Type B pancreatic cell (in vitro differentiated cells): ENCODE results near the gene CEP112. TPM values are rescaled to one million over a fixed set of nuclear protein-coding genes. Genes with fewer than 3 reads are reported as not detected.
"Not testable (repeated sequence)": the region's sequence is repeated elsewhere in the genome, so short reads cannot be mapped to it uniquely, and the experiment has no call there.

Experiments
- DNase-seq: peaks from one replicate; pipeline ENCODE4 v3.0.0; 2021; ENCODE audit warnings: mixed read lengths; ENCODE audit not compliant: unreplicated experiment; ENCODE audit errors: extremely low spot score
- H3K27ac Mint-ChIP-seq: 2 replicates; pipeline ENCODE4 v1.8.0; 2021; ENCODE audit warnings: mild to moderate bottlenecking, mixed read lengths
- H3K27me3 Mint-ChIP-seq: 2 replicates; pipeline ENCODE4 v1.8.0; 2021; ENCODE audit warnings: mixed read lengths
- H3K36me3 Mint-ChIP-seq: 2 replicates; pipeline ENCODE4 v1.8.0; 2021; ENCODE audit warnings: mixed read lengths
- H3K4me1 Mint-ChIP-seq: one replicate; pipeline ENCODE4 v1.8.0; 2021; ENCODE audit warnings: mixed read lengths; ENCODE audit not compliant: unreplicated experiment
- H3K4me3 Mint-ChIP-seq: 2 replicates; pipeline ENCODE4 v1.8.0; 2021; ENCODE audit warnings: mild to moderate bottlenecking, mixed read lengths
- H3K9me3 Mint-ChIP-seq: 2 replicates; pipeline ENCODE4 v1.8.0; 2021; ENCODE audit warnings: mixed read lengths
- total RNA-seq: library from RNA; stranded (reverse); gene quantifications from 2 replicates; pipeline ENCODE4 v1.2.1, GENCODE V29; 2021; ENCODE audit warnings: low replicate concordance
- TF ChIP-seq, protein P1 (sequence below): fragments of 200-600 bp; sonication (generic); conservative IDR thresholded peaks from 2 replicates; pipeline ENCODE4 v1.5.0; 2021; ENCODE audit warnings: antibody characterized with exemption, mild to moderate bottlenecking

Gene CEP112
- total RNA-seq, 1 donor from 2014 or later = 18.0 TPM

DNA sequence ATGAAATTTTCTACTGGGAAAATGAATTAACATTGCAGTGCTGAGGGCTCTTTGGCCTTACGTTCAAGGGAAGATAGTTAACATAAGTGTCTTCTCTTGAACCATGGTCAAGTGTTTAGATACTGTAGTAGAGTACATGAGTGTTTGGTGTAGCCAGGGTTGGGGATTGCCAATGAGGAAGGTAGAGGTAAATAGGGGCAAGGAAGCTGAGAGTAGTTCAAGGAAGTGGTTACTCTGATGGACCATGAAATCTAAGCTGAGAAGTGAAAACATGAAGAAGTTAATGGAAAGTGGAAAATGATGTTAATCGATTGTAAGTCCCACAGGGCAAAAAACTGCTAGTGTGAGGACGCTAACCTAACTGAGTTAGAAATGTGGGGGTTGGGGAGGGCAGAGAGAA is 380.9 kb downstream of the CEP112 start:
- no peak overlapping the region for H3K4me3 Mint-ChIP-seq
- TF ChIP-seq, protein P1, sequence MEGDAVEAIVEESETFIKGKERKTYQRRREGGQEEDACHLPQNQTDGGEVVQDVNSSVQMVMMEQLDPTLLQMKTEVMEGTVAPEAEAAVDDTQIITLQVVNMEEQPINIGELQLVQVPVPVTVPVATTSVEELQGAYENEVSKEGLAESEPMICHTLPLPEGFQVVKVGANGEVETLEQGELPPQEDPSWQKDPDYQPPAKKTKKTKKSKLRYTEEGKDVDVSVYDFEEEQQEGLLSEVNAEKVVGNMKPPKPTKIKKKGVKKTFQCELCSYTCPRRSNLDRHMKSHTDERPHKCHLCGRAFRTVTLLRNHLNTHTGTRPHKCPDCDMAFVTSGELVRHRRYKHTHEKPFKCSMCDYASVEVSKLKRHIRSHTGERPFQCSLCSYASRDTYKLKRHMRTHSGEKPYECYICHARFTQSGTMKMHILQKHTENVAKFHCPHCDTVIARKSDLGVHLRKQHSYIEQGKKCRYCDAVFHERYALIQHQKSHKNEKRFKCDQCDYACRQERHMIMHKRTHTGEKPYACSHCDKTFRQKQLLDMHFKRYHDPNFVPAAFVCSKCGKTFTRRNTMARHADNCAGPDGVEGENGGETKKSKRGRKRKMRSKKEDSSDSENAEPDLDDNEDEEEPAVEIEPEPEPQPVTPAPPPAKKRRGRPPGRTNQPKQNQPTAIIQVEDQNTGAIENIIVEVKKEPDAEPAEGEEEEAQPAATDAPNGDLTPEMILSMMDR = no peak
- no peak overlapping the region for H3K27ac Mint-ChIP-seq
- peaks cover 16% of the 10 kb centered on the region for H3K36me3 Mint-ChIP-seq
- DNase-seq = no peak
- no peaks in the 10 kb centered on the region for H3K27me3 Mint-ChIP-seq
- H3K4me1 Mint-ChIP-seq = no peaks in the 10 kb centered on the region
- H3K9me3 Mint-ChIP-seq = peaks cover 16% of the 10 kb centered on the region

DNA sequence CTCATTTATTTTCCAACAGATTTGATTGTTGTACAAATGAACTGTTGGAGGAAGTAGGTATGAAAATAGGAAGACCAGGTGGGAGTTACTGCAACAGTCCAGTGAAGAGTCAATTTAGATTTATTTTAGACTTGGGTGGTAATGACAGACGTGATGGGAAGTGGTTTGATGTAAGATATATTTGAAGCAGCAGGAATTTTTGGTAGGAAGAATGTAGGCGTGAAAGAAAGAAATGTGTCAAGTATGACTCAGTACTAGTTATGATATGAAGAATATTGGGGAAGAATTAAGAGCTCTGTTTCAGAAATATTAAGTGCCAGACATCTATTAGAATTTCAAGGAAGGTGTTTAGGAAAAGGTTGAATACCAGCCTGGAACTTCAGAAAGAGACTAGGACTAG is 382.6 kb downstream of the CEP112 start:
- Mint-ChIP-seq H3K9me3 (peaks cover 16% of the 10 kb centered on the region), H3K36me3 (peaks cover 16% of the 10 kb centered on the region), H3K27ac (no peak overlapping the region), H3K4me3 (no peak overlapping the region), H3K4me1 (no peaks in the 10 kb centered on the region), H3K27me3 (no peaks in the 10 kb centered on the region)
- DNase-seq = no peak
- TF ChIP-seq, protein P1 = no peak

DNA sequence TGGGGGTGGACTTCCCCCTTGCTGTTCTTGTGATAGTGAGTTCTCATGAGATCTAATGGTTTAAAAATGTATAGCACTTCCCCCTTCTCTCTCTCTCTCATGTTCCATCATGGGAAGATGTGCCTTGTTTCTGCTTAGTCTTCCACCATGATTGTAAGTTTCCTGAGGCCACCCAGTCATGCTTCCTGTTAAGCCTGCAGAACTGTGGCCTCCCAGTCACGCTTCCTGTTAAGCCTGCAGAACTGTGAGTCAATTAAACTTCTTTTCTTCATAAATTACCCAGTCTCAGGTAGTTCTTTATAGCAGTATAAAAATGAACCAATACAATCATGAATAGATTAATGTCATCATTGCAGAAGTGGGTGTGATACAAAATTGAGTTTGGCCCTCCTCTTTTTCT is 383.4 kb downstream of the CEP112 start:
- not testable (repeated sequence) for H3K27ac Mint-ChIP-seq, H3K27me3 Mint-ChIP-seq, DNase-seq, H3K4me3 Mint-ChIP-seq, H3K4me1 Mint-ChIP-seq
- Mint-ChIP-seq H3K9me3 (peaks cover 16% of the 10 kb centered on the region), H3K36me3 (peaks cover 16% of the 10 kb centered on the region)

DNA sequence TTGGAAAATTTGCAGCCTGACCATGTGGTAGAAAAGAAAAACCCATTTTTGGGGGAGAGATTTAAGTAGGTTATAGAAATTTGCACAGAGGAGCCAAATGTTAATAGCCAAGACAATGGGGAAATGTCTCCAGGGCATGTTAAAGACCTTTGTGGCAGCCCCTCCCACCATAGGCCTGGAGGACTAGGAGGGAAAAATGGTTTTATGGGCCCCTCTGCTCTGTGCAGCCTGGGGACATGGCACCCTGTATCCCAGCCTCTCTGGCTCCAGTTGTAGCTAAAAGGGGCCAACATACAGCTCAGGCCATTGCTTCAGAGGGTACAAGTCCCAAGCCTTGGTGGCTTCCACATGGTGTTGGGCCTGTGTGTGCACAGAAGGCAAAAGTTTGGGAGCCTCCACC is 384.6 kb downstream of the CEP112 start:
- Mint-ChIP-seq H3K4me1 (no peaks in the 10 kb centered on the region), H3K27ac (no peak overlapping the region), H3K36me3 (peaks cover 21% of the 10 kb centered on the region)

DNA sequence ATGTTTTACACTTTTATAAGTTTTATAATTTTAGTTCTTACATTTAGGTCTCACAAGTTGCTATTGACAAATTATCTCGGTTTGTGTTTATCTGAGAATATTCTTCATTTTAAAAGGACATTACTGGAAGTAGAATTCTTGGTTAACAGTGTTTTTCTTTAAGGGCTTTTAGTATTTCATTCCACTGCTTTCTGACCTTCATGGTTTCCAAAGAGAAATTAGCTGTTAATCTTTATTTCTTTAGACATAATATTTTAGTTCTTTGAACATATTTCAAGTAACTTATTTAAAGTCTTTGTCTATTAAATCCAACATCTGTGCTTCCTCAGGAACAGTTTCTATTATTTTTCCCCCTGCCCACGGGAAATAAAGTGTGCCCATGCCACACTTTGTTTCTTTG is 390.4 kb downstream of the CEP112 start:
- no peak for DNase-seq
- Mint-ChIP-seq H3K9me3 (peaks cover 6% of the 10 kb centered on the region), H3K4me1 (no peaks in the 10 kb centered on the region), H3K27ac (no peak overlapping the region), H3K27me3 (no peaks in the 10 kb centered on the region), H3K36me3 (peaks cover 6% of the 10 kb centered on the region), H3K4me3 (no peak overlapping the region)
- TF ChIP-seq, protein P1 = no peak

More for the DNA sequence above, 384.6 kb downstream of the CEP112 start:
- TF ChIP-seq, protein P1 = no peak
- DNase-seq = no peak
- no peaks in the 10 kb centered on the region for H3K27me3 Mint-ChIP-seq
- H3K4me3 Mint-ChIP-seq = no peak overlapping the region
- H3K9me3 Mint-ChIP-seq = peaks cover 16% of the 10 kb centered on the region

DNA sequence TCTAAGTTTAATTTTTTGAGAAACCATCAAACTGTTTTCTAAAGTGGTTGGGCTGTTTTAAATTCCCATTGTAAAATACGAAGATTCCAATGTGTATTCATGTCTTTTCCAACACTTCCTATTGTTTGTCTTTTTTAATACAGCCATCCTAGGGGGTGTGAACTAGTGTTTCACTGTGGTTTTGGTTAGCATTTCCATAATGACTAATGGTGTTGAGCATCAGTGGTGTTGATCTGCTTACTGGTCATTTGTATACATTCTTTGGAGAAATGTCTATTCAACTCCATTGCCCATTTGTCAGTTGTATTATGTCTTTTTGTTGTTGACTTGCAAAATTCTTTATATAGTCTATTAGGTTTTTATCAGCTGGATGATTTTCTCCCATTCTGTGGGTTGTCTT is 391.3 kb downstream of the CEP112 start:
- no peak overlapping the region for H3K4me3 Mint-ChIP-seq
- H3K9me3 Mint-ChIP-seq = peaks cover 6% of the 10 kb centered on the region
- no peak for DNase-seq
- H3K27ac Mint-ChIP-seq = no peak overlapping the region
- TF ChIP-seq, protein P1 = no peak
- peaks cover 4% of the 10 kb centered on the region for H3K4me1 Mint-ChIP-seq
- H3K27me3 Mint-ChIP-seq = no peaks in the 10 kb centered on the region
- peaks cover 6% of the 10 kb centered on the region for H3K36me3 Mint-ChIP-seq
